ENCODE results near the gene IP6K3. TPM values are rescaled to one million over a fixed set of nuclear protein-coding genes. Genes with fewer than 3 reads are reported as not detected.
A peak's percentile ranks its signal among the peaks of the same experiment; 100 is the strongest.

Gene IP6K3, protein sequence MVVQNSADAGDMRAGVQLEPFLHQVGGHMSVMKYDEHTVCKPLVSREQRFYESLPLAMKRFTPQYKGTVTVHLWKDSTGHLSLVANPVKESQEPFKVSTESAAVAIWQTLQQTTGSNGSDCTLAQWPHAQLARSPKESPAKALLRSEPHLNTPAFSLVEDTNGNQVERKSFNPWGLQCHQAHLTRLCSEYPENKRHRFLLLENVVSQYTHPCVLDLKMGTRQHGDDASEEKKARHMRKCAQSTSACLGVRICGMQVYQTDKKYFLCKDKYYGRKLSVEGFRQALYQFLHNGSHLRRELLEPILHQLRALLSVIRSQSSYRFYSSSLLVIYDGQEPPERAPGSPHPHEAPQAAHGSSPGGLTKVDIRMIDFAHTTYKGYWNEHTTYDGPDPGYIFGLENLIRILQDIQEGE
- not detected for polyA plus RNA-seq (2012; ENCODE audit: insufficient read depth, insufficient read length)

DNA sequence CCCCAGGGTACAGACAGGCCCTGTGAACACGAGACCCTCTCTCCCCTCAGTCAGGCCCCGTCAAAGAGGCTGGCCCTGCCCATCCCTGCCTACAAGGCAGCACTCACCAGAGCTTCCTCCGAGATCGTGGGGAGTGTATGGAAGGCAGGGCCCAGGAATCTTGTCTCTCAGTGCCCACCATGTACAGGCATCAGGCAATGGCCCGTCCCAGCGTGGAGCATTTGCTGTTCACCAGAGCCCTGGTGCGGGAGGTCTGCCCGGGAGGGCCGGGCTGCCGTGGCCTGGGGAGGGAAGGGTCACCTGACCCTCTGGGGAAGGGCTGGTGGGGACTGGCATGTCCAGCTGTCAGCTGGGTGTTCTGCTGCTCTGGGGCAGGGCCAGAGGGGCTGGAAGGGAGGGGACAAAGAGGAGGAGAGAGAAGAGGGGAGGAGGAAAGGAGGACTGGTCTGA is at the start of gene IP6K3:
Gene IP6K3, minus strand, starts transcription at position 255 of the 450 bp plus-strand sequence. CDS start 11,429 bp downstream, outside the sequence.
- DNase-seq (ENCODE audit: low read depth, low spot score): no peak

DNA sequence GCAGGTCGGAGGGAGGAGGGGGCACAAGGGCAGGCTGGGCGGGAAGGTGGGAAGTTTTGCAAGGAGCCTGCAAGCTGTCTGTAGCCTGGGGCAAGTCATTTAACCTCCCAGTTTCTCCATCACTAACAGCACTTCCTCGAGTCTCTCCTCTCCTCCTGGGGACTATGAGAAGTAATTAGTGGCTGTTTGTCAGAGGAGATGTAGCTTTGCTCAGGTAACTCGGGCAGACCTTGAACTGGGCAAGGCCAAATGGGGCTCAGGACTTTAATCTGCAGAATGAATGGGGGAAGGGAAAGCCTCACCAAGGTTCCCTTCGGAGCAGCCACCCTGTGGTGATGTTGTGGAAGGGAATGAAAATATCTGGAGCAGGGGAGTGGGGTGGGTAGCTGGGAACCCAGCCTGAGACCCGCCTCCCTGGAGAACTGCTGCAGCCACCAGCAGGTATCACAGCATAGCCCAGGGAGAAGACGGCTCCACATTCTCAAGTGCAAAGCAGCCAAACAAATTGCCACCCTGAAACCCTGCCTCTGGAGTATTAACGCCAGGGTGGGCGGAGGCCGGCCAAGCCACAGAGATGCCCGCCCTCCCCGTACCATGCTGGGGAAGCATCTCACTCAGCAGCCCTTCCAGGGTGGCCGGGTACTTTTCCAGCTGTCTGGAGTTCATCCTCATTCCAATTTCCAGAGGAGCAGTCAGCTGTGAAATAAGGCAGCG is 48.4 kb upstream of the IP6K3 start:
- no peak overlapping the region for H3K4me3 ChIP-seq (ENCODE audit: low read length)
- no peak for DNase-seq (ENCODE audit: low read depth, low spot score)

More for the DNA sequence above, at the start of gene IP6K3:
- no peak within 1 kb of the TSS for H3K4me3 ChIP-seq (ENCODE audit: low read length)

DNA sequence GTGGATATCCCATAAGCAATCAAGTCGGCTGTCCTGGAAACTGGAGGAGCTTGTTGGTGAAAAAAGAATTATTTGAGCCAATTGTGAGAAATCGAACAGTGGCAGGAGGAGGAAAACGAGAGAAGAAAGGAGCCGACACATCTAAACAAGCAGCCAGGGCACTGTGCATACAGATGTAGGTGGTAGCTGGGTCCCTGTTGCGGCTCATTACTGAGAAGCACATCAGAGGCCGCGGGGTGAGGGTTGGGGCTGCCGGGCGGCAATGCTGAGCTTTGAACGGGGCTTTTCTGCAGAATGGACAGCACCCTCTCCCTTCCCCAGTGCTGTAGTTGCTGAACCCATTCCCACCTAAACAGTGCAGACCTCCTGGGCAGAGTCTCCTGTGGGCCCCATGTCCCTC is 46.3 kb upstream of the IP6K3 start:
- no peak overlapping the region for H3K4me3 ChIP-seq (ENCODE audit: low read length)
- no peak for DNase-seq (ENCODE audit: low read depth, low spot score)

DNA sequence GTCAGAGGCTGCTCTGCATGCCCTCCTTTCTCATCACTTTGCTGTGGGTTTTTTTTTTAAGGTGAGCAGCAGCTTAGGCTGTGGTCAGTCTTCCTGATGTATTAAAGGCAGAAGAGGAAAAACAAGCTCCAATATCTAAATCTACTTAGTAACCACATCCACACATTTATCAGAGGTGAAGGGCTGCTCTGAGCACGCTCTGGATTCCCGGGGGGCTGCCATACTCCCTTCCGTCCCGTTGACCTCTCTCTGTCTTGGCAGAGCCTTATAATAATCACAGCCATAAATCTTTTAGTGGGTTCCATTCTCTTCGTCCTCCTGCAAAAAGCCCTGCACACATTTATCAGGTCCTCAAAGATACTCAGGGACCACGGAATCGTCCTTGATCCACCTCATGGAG is 44.9 kb upstream of the IP6K3 start:
- DNase-seq (ENCODE audit: low read depth, low spot score): no peak
- H3K4me3 ChIP-seq (ENCODE audit: low read length): no peak overlapping the region

DNA sequence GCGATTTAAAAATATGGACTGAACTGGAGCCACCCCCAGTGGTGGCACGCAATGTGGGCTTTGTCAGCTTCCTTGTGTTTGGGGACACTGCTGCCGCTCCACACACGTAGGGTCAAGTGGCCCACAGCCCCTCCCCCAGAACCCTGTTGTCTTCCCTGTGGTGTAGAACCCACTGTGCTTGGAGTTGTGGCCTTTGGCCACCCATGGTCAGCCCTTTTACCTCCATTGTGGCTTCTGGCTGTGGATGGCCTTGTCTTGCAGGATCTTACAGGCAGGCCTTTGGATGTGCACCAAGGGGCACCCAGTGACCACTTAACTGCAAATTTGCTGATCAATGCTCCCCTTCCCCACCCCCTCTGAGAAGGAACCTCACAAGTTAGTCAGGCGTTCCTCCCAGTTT is 44.2 kb upstream of the IP6K3 start:
- no peak for DNase-seq (ENCODE audit: low read depth, low spot score)
- no peak overlapping the region for H3K4me3 ChIP-seq (ENCODE audit: low read length)

DNA sequence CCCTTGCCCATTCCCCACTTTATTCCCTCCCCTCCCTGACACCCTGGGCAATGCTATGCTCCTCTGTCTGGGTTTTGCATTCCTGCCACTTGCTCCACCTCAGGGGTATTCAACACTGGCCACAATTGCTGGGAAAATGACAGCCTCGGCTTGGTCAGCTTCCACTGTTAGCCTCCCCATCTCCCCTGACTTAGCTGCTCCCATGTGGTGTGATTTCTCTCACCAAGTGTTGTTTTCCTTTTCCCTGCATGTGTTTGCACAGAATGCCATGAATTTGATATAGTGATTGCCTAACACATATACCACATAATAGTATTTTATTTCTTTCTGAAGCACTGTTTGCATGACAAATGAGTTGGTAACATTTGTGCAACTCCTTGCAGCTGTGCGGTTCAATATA is 43.7 kb upstream of the IP6K3 start:
- H3K4me3 ChIP-seq (ENCODE audit: low read length): no peak overlapping the region
- no peak for DNase-seq (ENCODE audit: low read depth, low spot score)

DNA sequence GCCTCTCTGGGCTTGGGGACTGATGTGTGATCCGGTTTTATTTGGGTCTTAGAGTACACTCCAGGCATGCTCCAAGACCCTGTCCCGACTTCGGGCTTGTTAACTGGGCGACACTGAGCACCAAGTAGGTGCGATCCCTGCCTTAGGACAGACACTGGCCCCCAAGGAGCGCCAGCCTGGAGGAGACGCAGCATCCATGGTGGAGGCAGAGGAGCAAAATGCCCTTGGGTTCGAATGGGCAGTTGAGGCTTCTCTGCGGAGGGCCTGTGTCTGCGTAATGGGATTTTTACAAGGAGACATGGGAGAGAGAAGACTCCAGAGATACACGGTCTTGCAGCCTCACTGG is 42.8 kb upstream of the IP6K3 start:
- DNase-seq (ENCODE audit: low read depth, low spot score): no peak
- H3K4me3 ChIP-seq (ENCODE audit: low read length): peak overlapping the region; percentile 73

DNA sequence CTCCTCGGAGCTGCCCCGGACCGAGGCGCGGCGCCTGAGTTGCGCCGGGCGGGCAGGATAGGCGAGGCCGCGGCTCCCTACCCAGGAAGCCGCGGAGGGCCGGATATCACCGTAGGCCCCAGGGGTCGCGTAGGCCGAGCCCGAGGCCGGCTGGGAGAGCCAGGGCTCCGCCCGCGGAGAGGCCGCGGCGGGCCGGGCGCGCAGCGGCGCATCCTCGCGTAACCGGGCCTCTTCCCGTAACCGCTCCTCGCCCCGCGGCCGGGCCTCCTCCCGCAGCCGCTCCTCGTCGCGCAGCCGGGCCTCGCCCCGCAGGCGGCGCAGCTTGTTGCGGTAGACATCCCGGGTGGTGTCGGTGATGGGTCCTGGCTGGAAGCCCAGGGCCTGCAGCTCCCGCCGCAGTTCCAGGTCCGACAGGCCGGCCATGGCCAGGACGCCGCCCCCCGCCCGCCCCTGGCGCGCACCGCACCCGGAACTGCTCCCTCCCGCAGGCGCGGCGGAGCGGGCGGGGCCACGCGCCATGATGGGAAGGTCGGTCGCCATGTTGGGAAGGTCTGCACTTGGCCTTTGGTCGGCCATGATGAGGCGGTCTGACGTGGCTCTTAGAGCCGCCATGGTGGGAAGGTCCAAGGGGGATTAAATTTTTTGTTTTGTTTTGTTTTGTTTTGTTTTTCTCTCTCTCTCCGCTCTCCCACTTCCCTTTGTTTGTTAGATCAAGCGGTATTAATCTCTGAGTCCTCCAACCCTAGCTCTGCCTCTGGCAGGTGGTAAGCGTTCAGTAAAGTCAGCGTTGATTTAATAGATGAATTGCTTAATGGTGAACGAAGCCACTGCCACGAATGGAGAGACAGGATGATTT is 42.2 kb upstream of the IP6K3 start, which contains the start of gene LEMD2:
Gene LEMD2, minus strand, starts transcription at position 437 of the 856 bp plus-strand sequence. Its CDS starts 14 bp downstream, at position 423.
- peak; percentile 86 for DNase-seq (ENCODE audit: low read depth, low spot score)
- H3K4me3 ChIP-seq (ENCODE audit: low read length): peak within 1 kb of the TSS; percentile 73

DNA sequence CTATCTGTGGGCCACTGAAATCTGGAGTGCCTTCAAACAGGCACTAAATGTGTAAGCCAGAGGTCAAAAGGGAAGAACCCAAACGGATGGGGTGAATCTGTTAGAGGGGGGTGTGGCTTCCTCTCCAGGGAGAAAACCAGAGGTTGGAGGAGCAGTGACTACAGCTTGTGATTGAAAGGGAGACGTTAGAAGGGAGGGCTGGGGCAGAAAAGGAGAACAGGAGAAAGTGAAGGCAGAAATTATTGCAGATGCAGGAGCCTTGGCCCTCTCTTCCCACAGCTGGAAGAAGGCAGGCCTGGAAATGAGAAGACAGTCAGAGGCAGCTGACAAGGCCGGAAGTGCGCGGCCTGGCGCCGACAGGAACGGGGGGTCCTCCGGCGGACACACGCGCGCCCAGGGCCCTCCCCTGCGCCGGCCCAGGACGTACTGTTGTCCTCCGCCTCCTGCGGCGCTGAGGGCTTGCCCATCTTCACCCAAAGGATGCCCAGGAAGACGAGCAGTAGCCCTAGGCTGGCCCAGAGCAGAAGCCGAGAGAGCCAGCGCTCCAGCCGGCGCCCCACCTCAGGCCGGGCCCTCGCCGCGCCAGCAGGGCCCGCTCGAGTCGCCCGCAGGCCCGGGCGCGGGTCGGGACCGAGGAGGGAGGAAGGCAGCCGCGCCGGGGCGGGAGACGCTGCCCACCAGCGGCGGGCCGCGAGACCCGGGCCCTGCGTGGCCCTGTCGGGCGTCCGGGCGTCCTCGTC is 41.4 kb upstream of the IP6K3 start:
- H3K4me3 ChIP-seq (ENCODE audit: low read length): peak overlapping the region; percentile 73
- peak; percentile 52 for DNase-seq (ENCODE audit: low read depth, low spot score)

DNA sequence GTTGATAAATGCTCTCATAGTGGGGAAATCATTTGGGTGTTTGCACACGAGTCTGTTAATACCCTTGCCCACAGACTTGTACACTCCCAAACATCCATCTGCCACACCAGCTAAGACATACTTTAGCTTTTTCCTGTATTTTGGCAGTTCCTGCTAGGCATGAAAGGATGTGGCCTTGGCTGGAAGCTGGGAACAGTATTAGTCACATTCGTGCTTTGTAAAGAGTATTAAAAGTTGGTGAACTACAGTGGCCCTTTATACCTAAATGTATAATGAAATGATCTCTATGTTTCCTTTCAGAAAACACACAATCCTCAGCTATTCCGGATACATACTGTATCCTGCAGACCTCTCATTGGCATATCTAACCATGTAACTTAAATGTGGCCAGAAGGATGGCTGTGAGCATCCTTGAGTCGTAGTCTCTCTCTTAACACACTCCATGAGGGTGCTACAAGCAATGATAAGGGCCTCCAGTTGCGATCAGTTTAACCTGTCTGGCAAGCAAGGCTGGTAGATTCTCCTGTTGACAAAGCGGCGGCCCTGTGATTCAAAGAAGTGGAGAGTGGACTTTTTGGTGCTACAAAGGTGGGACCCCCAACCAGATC is 40.7 kb upstream of the IP6K3 start:
- H3K4me3 ChIP-seq (ENCODE audit: low read length): peak overlapping the region; percentile 73
- no peak for DNase-seq (ENCODE audit: low read depth, low spot score)

DNA sequence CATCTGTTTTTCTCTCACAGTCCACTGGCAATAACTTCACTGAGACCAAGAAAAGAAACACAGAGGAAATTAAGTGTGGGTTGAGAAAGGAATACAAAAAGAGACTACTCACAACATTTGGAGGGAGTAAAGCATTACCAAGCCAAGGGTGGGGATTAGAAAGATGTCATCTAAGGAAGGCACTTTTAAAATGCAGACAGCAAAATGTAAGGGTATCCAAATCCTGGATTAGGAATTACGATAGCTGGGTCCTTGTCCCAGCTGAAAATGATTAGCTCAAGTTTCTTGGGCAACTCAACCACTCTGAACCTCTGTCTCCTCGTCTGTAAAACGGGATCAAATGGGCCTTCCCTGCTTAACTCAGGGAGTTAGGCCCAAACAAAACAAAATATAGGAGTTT is 40.0 kb upstream of the IP6K3 start:
- DNase-seq (ENCODE audit: low read depth, low spot score): no peak
- no peak overlapping the region for H3K4me3 ChIP-seq (ENCODE audit: low read length)

DNA sequence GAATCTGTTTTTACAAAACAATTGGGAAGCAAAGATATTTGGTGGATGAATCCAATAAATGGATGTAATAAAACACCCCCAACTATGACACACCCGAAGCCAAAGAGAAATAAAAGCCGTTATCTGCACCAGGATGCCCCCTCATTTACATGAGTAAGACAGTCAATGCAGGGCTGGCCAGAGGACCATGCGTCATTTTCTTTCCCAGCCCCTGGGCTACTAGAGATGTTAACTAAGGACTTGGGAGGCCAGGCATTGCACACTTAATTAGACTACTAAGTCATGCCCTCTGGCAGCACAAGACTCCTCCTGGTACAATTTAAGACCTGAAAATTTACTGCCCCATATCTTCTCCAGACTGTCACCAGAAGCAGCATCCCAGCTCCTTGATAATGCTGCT is 39.1 kb upstream of the IP6K3 start:
- no peak for DNase-seq (ENCODE audit: low read depth, low spot score)
- no peak overlapping the region for H3K4me3 ChIP-seq (ENCODE audit: low read length)

DNA sequence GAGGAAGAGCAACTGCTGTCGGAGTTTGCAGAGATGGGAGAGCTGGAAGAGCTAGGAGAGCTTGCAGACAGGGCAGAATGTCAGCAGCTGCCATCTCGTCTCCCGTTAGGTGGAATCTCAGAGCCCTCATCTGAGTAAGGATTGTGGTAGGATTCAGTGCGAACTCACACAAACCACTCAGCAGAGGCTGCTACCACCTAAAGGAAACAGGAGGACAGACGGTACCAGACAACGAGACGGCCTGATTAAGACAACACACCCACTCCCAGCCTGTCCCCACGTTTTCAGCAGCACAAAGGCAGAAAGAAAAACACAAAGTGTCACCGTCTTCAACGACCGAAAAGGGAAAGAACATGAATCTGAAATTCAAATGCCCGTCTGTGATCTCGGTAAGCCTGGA is 38.1 kb upstream of the IP6K3 start:
- H3K4me3 ChIP-seq (ENCODE audit: low read length): no peak overlapping the region
- DNase-seq (ENCODE audit: low read depth, low spot score): no peak

DNA sequence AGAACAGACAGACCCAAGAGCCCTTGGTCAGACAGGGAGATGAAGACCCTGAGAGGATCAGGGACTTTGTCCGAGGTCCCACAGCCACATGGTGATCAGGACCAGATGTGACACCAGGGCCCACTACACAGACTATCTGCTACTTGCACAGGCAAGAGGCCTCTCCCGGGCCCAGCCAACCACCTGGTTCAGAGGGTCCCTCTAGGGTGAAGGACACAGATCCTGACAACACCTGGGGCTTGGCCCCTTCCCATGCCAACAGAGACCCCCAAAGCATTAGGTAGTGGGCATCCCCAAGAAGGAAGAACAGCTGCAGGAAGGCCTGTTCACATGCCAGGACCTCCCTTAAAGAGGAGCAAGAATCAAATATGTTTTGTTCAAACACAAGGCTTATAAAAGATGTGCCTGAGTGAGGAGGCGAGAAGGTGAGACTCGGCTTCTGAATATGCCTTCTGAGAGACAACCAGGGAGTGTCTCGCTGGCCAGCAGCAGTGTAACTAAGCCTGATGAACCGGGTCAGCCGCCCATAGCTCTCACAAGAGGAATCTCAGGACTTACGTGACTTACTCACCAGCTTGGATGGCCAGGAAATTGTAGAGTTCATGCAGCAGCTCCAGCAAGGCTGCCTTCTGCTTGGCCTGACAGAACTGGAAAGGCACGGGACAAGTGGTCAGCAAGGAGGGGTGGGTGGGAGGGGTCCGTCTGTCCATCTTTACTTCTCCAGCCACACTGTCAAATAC is 37.2 kb upstream of the IP6K3 start:
- no peak overlapping the region for H3K4me3 ChIP-seq (ENCODE audit: low read length)
- DNase-seq (ENCODE audit: low read depth, low spot score): no peak

DNA sequence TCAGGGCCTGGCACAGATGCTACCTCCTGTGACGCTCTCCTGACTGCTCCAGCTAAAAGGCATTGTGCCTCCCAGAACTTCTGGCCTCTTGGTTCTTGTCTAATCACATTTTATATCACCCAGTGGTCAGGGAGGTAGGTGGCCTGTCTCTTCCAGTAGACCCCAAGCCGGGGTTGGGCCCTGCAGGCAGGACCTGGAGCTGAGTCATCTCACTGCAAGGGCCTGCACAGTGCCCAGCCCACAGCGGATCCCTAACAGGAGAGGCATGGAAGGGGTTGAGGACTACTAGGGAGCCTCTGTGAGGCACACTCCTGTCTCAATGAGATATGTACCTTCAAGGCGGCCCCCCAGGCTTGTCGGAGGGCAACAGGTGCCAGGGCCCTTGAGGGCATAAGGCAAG is 35.9 kb upstream of the IP6K3 start:
- no peak for DNase-seq (ENCODE audit: low read depth, low spot score)
- no peak overlapping the region for H3K4me3 ChIP-seq (ENCODE audit: low read length)

DNA sequence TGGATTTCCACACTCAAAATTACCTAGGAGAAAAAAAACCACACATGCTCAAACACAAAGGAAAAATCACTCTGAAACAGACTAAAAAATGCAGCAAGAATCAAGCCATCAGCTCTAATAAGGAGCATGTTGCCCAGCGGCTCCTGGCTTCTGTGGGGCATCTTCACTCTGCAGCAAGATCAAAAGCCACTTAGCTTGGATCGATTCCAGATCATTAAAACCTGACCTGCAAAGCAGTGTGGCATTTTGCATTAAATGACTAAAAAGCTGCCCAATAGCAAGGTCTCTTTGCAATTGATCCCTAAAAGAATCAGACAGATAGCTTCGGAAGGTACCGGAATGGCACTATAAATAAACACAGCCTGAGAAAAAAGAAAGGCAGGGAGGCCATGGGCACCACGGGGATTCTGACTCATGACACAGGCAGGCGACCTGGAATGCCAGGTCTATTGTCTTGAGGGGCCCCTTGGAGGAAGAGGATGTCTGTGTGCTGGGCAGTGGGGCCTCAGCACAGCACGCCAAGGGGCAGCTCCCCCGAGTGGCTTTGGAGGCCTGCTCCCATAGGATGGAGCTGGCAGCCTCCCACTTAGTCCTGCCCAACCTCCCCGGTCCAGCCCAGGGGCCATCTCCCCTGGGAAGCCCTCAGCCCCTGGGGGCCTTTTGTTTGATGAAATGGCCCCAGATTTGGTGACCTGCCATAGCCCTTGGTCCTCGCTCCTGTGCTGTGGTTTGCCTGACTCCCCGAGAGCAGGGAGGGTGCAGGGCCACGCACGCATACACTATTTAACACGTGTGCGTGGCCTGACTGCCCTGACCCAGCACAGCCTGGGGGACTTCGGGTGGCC is 34.6 kb upstream of the IP6K3 start:
- no peak overlapping the region for H3K4me3 ChIP-seq (ENCODE audit: low read length)
- no peak for DNase-seq (ENCODE audit: low read depth, low spot score)

DNA sequence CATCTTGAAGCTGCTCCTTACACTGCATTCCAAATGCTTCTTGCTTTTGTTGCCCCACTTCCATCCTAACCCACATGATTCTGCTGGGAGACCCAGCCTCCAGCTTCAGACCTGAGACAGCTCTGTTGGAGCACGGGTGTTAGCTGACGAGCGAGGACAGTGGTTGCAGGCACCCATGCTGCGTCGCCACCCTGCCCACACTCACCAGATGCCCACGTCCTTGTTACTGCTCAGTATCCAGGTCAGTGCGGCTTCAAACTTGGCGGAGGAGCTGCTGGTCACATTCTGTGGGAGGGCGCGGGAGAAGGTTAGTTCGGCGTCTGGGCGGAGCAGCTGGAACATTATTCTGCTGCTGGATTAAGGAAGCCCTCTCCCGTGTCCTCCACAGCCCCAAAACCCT is 33.2 kb upstream of the IP6K3 start:
- no peak overlapping the region for H3K4me3 ChIP-seq (ENCODE audit: low read length)
- DNase-seq (ENCODE audit: low read depth, low spot score): no peak
